ENCODE results near the gene DSCAML1.
A peak's percentile ranks its signal among the peaks of the same experiment; 100 is the strongest.

The DSCAML1 gene

DNA sequence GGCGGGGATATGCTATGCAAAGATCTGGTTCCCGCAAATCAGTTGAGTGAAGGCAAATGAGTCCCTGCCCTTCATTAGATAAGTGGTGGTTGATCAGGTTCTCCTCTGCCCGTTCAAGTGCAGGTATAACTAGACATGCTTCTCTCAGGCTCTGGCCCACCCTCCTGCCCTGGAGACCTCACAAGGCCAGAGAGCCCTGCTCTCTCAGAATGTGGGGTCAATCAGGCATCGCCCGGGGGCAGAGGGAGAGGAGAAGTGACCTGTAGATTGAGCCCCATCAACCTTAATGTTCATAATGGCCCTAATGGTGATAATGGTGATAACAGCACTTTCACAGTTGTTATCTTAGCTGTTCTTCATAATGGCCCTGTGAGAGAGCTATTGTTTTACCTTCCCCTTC is 224.3 kb downstream of the DSCAML1 start:
- no peak for DNase-seq

DNA sequence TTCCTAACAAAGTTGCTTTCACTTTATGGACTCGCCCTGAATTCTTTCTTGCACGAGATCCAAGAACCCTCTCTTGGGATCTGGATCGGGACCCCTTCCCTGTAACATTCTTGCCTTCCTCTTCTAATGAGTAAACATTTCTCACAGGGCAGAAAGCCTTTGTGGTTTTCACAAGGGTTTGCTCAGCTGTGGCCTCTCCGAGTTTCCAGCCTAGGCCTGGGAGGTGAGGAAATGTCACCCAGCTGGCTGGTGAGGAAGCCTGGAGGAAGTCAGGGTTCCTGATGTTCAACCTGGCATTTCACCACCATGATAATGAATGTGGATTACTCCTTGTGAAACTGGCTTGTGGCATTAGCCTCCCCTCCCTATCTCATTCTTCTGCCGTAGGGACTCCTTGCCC is 224.9 kb downstream of the DSCAML1 start:
- DNase-seq: peak; percentile 14

- peak; percentile 7 for DNase-seq
Observed at GRCh38 chr11:117570701-117571100, 226.3 kb downstream of the DSCAML1 start.

DNA sequence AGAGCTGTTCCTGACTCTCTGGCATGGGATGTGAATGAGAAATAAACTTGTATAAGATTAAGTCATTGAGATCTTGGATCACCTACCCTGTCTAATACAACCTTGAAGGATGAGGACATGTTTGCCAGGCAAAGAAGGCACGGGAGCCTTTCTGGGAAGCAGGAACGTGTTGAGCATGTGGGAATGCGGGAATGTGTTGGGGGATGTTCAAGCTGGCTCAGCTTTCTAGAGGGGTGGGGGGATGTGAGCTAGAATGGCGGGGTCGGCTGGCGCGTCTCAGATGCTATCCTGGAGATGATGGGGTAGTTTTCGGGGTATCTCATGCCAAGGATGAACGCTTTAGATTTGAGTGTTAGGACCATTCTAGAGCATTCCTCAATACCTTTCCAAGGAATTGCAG is 227.1 kb downstream of the DSCAML1 start:
- DNase-seq: no peak

DNA sequence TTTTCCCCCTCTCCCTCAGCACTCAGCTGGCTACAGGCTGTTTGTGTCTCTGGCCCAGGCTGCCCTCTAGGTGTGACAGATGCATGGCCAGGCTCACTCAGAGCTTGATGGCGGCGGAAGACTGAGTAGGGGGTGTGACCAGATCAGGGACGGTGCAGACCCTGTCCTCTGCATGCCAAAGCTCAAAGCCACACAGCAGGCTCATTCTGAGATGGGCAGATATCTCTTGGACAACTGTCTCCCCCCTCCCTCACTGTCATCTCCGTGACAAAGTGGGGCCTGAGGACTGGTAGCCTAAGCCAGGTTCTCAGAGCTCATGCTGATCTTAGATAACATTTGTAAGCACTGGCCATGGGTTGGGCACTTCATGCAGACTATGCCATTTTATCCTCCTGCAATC is 231.3 kb downstream of the DSCAML1 start:
- DNase-seq: no peak

DNA sequence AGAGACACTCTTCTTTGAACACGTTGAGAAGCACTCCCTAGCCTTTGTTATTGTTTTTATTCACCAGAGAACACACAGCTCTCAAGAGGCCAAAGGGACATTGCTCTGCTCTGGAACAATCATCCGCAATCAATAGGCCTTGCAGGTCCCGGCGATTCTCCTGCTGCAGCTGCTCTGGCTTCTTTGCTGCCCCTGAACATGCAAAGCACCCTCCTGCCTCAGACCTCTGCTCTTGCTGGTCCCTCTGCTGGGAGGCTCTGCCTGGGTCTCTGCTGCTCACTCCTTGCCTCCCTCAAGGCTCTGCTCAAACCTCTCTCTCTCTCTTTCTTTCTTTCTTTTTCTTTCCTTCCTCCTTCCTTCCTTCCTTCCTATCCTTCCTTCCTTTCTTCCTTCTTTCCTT is 232.7 kb downstream of the DSCAML1 start:
- DNase-seq: no peak

DNA sequence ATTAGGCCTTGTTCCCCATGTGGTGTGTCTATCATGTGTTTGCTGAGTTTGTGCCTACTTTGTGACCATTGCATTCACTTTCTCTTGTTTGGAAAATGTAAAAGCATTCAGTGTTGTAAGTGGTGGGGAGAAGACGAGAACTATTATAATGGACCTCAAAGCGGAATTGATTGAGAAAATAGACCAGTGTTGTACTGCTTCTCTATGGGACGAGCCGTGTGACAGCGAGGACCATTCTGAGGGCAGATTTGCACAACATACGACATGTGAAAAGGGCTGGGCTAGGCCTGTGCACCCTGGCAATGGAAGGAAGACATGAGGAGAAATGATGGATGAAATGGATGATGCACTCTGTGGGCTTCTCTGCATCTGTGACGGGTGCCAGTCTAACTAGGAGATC is 233.5 kb downstream of the DSCAML1 start:
- no peak for DNase-seq

GRCh38 chr11:117562136-117562535 is 234.9 kb downstream of the DSCAML1 start:
- no peak for DNase-seq

DNA sequence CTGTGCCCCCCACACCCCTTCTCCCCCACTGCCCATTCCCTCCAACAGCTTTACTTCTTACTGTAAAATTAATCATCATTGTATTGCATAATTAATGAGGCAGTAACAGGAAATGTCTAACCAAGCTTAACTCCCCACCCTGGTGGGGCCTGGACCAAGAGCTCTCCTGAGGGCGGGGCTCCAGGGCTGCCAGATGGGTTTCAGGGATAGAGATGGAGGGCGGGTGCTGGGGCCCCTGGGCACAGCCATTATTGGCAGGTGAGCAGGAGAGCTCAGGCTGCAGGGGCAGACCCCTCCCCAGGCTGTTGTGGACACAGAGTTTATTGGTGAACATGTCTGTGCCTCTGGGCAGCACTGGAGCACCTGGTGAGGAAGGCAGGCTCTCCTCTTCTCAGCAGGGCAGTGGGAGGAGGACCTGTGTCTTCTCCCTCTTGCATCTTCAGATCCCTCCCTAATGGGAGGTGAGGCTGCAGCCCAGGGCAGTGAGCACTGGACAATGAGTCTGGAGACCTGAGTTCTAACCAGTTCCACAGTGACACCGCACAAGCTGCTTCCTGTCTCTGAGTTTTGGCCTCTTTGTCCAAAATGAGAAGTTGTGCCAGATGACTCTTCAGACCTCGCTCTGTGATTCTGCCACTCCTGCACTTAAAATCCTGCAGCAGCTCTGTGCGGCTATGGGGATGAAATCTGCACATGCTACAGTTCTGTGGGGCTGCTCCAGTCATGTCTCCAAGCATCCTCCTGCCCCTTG is 236.1 kb downstream of the DSCAML1 start:
- DNase-seq: no peak

DNA sequence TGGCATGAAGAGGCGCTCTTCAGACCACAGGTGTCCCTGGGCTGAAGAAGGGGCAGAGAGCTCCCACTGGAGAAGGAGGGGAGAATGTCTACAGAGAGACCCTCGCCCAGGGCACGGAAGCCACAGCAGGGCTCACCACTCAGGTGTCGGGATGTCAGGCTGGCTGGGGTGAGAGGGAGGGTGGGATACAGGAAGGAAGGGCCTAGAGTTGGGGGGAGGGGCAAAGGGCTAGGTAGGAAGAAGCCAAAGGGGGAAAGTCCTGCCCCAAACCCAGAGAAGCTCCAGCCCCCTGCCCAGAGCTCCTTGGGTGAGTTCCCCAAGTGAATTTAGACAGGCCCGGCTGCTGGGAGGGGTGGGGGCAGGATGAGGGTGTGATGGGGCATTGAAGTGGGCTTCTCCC is 237.3 kb downstream of the DSCAML1 start:
- no peak for DNase-seq

DNA sequence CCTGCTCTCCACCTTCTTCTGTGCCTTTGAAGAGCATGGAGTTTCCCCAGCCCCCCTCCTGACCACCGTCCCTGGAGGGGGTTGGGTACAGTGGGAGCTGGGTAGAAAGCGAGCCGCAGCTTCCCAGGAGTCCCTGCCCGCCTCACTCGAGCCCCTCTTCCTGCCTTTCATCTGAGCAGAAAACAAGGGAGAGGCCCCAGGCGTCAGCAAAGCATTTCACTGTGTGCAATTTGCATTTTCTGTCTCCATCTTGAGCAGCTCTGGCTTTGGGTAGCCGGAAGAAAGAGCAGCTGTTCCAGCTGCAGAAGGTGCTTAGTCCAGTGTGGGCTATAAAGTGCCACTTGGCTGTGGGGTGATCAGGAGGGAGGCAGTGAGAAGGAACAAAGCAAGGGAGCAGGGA is 239.7 kb downstream of the DSCAML1 start:
- no peak for DNase-seq

GRCh38 chr11:117554601-117555333 is 242.2 kb downstream of the DSCAML1 start:
- DNase-seq: no peak

DNA sequence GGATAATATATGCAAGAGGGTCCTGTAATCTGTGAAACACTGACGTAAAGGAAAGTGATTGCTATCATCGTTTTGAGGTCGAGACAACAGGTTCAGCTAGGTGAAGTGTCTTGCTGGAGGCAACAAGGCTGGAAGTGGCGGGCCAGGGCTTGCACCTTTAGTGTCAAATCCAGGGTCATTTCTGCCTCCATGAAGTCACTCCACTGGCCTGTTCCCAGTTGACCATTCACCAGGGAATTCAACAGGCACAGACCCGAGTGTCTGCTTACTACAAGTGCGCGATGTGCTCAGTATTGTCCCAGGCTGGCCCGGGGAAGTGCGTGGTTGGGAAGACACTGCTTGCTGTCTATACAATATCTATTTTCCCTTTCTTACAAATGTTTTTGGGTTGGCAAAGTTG is 244.4 kb downstream of the DSCAML1 start:
- DNase-seq: no peak

- no peak for DNase-seq
Observed at GRCh38 chr11:117551761-117552343, 245.2 kb downstream of the DSCAML1 start.

- DNase-seq: no peak
Observed at GRCh38 chr11:117550466-117550865, 246.6 kb downstream of the DSCAML1 start.

DNA sequence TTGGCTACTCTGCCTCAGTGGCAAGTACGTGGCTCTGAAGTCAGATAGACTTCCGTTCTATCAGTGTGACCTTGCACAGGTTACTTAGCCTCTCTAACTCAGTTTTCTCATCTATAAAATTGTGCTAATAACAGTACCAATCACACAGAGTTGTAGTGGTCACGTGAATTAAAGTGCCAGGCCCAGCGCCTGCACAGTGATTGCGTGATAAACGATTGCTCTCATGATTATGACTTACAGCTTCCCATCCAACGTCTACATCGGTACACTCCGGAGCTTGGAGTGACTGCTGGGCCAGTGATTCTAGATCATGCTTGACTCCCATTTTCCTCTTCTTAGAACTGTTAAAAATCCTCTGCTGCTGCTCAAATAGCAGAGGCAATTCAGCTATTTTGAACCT is 247.6 kb downstream of the DSCAML1 start:
- DNase-seq: no peak

GRCh38 chr11:117548876-117549275 is 248.1 kb downstream of the DSCAML1 start:
- DNase-seq: no peak

DNA sequence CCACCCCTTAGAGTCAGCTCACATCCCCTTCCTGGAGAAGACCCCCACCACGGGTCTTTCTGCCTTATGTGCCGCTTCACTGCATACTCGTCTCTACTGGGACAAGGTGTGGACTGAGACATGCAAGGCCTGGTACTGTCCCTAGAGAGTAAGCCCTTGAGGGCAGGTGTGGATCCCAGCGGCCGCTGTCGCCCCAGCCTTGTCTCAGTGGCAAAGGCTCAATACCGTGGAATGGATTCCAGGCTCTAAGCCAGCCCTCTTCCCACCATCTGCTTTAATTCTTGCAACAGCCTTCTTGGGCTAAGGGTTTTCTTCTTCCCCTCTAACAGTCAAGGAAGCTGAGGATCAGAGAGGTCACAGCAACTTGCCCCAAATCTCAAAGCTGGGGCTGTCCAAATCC is 249.1 kb downstream of the DSCAML1 start:
- no peak for DNase-seq

DNA sequence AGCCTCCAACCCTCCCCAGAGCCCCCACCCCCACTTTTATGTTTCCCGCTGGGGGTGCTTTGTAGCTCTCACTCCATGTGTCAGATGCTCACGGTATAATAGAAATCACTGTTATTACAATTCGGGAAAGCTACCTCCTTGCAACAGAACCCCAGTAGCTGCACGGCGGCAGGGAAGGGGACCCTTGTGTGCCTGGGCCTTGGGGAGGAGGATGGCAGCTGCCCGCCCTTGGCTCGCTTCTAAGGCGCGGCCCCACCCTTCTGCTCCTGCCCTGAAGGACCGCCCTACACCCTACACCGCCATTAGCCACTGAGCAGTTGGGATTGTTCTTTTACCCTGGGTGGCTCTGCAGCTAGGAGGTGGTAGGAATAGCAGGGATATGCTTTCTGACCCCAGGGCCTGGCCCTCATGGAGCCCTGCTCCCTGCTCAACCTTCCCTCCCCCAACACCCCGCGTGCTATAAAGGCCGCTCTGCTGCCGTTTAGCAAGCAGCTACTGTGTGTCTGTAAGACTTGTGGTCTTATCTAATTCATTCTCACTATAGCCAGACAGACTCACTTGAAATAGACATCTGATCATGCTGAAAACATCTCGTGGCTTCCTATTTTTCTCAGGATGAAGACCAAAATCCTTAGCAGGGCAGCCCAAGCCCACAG is 249.7 kb downstream of the DSCAML1 start:
- no peak for DNase-seq

GRCh38 chr11:117546431-117547194 is 250.4 kb downstream of the DSCAML1 start:
- DNase-seq: no peak

GRCh38 chr11:117545706-117546105 is 251.3 kb downstream of the DSCAML1 start:
- no peak for DNase-seq

DNA sequence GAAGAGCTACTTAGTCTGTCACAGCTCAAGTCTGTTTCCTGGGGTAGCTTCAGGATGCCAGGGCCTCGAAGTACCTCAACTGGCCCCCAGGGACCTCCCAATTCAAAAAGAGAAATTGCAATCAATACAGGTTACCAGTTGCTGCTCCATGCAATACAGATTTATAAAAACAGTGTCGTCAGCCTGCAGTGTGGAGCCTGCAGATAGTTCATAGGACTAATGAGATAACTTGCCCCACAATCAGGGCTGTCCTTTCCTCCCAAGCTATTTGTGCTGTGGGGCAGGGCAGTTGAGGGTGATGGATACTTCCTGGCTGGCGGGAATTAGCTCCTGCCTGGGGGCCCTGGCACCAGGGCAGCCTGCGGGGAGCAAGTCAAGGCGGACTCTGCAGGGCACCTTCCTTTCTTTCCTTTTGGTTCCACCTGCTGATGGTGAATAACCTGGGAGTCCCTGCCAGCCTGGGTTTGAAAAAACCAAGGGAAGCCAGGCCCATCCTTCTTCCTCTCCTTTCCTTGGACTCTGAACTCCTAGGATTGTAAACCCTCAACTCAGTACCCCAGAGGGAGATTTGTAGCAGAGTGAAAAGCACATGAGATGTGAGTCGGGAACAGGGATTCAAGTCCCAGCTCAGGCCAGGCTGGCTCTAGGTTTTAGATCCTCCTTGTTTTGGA is 252.8 kb downstream of the DSCAML1 start:
- DNase-seq: no peak

Data from DMS153 (cell line).